ENCODE results near the gene MCUB.

MCUB gene

DNA sequence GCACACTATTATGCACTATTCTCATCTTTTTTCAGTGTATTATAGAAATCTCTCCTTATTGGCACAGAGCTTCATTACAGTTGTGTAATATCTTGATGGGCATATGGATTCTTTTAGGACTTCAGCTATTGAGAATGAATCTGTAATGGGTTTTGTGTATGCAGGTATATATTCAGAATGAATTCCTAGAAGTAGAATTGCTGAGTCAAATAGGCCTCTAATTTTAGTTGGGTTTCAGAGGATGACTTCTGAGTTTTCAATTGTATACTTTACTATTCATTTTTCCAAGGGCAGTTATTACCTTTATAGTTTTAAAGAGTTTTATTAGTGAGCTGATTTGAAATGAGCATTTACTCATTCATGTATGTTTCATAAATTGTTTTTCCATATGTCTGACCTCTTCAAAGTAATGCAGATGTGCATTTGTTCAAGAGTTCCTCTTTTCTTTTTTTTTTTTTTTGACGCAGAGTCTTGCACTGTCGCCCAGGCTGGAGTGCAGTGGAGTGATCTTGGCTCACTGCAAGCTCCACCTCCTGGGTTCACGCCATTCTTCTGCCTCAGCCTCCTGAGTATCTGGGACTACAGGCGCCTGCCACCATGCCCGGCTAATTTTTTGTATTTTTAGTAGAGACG is 123.7 kb downstream of the MCUB start:
- no peak overlapping the region for H3K9ac ChIP-seq (ENCODE audit: low read length)

DNA sequence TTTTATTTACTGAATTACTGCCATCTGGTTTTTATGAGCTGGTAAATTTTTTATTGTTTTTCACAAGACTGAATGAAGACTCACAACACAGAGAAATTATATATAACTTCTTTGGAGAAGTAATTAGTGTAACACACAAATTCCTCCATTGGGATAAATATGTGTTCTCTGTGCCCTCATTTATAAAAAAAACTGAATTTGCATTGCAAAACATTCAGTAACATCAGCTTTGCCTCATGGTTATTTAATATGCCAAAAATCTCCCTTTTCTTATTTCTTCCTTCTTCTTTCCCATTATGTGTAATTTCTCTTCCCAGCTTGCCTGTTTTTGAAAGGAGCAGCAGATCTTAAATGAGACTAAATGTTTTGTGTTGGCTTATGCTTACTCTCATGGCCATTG is 124.7 kb downstream of the MCUB start:
- Histone ChIP-seq H3K9me3 (ENCODE audit: insufficient read depth, low read length) (no peaks in the 10 kb centered on the region), H3K27ac (ENCODE audit: low read depth, low read length) (no peak overlapping the region), H3K4me2 (ENCODE audit: low read depth, low read length, poor library complexity, severe bottlenecking) (no peak overlapping the region), H3F3A (ENCODE audit: insufficient read depth) (no peaks in the 10 kb centered on the region), H3K4me3 (ENCODE audit: insufficient read depth, low read length, poor library complexity, severe bottlenecking) (no peak overlapping the region), H3K36me3 (ENCODE audit: low read length) (no peaks in the 10 kb centered on the region; the same call in 1 of the 2 replicates), H4K20me1 (ENCODE audit: low read depth, low read length) (no peaks in the 10 kb centered on the region), H3K9ac (ENCODE audit: low read length) (no peak overlapping the region), H3K9me2 (replicated peaks; ENCODE audit: insufficient read depth, low read length) (no peaks in the 10 kb centered on the region), H3K79me2 (ENCODE audit: insufficient read depth, low read length) (no peaks in the 10 kb centered on the region), H3K27me3 (ENCODE audit: low read length) (no peaks in the 10 kb centered on the region), H2AFZ (ENCODE audit: low read depth, low read length, severe bottlenecking) (no peak overlapping the region)
- no peak for TF ChIP-seq EZH2phosphoT487 (conservative IDR thresholded peaks at IDR 0.05; ENCODE audit: low read length)
- TF ChIP-seq, protein P1, sequence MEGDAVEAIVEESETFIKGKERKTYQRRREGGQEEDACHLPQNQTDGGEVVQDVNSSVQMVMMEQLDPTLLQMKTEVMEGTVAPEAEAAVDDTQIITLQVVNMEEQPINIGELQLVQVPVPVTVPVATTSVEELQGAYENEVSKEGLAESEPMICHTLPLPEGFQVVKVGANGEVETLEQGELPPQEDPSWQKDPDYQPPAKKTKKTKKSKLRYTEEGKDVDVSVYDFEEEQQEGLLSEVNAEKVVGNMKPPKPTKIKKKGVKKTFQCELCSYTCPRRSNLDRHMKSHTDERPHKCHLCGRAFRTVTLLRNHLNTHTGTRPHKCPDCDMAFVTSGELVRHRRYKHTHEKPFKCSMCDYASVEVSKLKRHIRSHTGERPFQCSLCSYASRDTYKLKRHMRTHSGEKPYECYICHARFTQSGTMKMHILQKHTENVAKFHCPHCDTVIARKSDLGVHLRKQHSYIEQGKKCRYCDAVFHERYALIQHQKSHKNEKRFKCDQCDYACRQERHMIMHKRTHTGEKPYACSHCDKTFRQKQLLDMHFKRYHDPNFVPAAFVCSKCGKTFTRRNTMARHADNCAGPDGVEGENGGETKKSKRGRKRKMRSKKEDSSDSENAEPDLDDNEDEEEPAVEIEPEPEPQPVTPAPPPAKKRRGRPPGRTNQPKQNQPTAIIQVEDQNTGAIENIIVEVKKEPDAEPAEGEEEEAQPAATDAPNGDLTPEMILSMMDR (IDR thresholded peaks at IDR 0.05; ENCODE audit: insufficient read depth, low read length, poor library complexity, severe bottlenecking): no peak

More for the DNA sequence above, 123.7 kb downstream of the MCUB start:
- H3K27ac ChIP-seq (ENCODE audit: low read depth, low read length): no peak overlapping the region
- no peaks in the 10 kb centered on the region for H3K79me2 ChIP-seq (ENCODE audit: insufficient read depth, low read length)
- no peaks in the 10 kb centered on the region; the same call in 1 of the 2 replicates for H3K36me3 ChIP-seq (ENCODE audit: low read length)
- H3K27me3 ChIP-seq (ENCODE audit: low read length): no peaks in the 10 kb centered on the region
- H3K4me3 ChIP-seq (ENCODE audit: insufficient read depth, low read length, poor library complexity, severe bottlenecking): no peak overlapping the region
- no peaks in the 10 kb centered on the region for H3K9me3 ChIP-seq (ENCODE audit: insufficient read depth, low read length)
- H3K9me2 ChIP-seq (replicated peaks; ENCODE audit: insufficient read depth, low read length): no peaks in the 10 kb centered on the region
- no peaks in the 10 kb centered on the region for H4K20me1 ChIP-seq (ENCODE audit: low read depth, low read length)
- no peak overlapping the region for H2AFZ ChIP-seq (ENCODE audit: low read depth, low read length, severe bottlenecking)
- no peak overlapping the region for H3K4me2 ChIP-seq (ENCODE audit: low read depth, low read length, poor library complexity, severe bottlenecking)
- H3F3A ChIP-seq (ENCODE audit: insufficient read depth): no peaks in the 10 kb centered on the region
- TF ChIP-seq EZH2phosphoT487 (conservative IDR thresholded peaks at IDR 0.05; ENCODE audit: low read length): no peak
- TF ChIP-seq, protein P1 (IDR thresholded peaks at IDR 0.05; ENCODE audit: insufficient read depth, low read length, poor library complexity, severe bottlenecking): no peak

DNA sequence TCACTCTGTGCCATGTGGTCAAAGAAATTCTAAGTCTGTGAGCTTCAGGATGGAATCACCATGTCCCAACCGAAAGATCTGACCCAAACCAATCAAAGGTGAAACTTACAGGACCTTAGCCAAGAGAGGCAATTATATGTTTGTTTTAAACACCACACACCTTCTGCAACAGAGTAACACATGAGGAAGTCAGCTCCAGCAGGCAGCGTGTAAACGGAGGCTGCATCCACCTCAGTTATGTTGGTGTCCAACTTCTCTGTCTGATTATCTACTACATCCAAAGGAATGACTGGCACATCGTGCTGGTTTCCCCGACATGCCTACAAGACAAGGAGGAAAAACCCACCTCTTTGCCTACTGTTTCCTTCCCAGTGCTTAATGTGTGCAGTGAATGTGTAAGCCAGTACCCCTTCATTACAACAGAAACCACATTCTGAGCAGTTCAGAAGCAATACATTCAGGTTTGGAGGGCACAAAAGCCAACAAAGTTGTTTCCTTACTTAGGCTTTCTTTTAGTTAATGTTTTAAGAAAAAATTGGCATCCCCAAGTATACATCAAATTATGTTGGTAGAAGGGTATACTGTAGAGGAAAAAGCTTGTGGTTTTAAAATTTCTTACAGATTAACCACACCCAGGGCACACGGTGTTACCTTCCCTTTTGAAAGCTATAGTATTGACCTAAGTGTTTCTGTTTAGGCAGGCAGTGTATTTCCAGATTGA is 130.8 kb downstream of the MCUB start:
- no peak overlapping the region for H3K27ac ChIP-seq (ENCODE audit: low read depth, low read length)
- H3K9me2 ChIP-seq (replicated peaks; ENCODE audit: insufficient read depth, low read length): no peaks in the 10 kb centered on the region
- no peak for TF ChIP-seq EZH2phosphoT487 (conservative IDR thresholded peaks at IDR 0.05; ENCODE audit: low read length)
- TF ChIP-seq, protein P1 (IDR thresholded peaks at IDR 0.05; ENCODE audit: insufficient read depth, low read length, poor library complexity, severe bottlenecking): no peak
- no peaks in the 10 kb centered on the region; the same call in 1 of the 2 replicates for H3K36me3 ChIP-seq (ENCODE audit: low read length)
- H2AFZ ChIP-seq (ENCODE audit: low read depth, low read length, severe bottlenecking): no peak overlapping the region
- no peaks in the 10 kb centered on the region for H3K27me3 ChIP-seq (ENCODE audit: low read length)
- H3K9ac ChIP-seq (ENCODE audit: low read length): no peak overlapping the region
- no peaks in the 10 kb centered on the region for H3K9me3 ChIP-seq (ENCODE audit: insufficient read depth, low read length)
- no peaks in the 10 kb centered on the region for H3K79me2 ChIP-seq (ENCODE audit: insufficient read depth, low read length)
- H3K4me3 ChIP-seq (ENCODE audit: insufficient read depth, low read length, poor library complexity, severe bottlenecking): no peak overlapping the region
- H3K4me2 ChIP-seq (ENCODE audit: low read depth, low read length, poor library complexity, severe bottlenecking): no peak overlapping the region
- H3F3A ChIP-seq (ENCODE audit: insufficient read depth): no peaks in the 10 kb centered on the region
- no peaks in the 10 kb centered on the region for H4K20me1 ChIP-seq (ENCODE audit: low read depth, low read length)

Data from SU-DHL-6 (cell line).